GM18861 (cell line): ENCODE measurements around the gene CDC5L.
A peak's percentile ranks its signal among the peaks of the same experiment; 100 is the strongest.

Source experiments
- ATAC-seq: cut with Tn5 transposase; IDR thresholded peaks from one replicate; pipeline ENCODE4 v1.9.1; 2021; ENCODE audit not compliant: unreplicated experiment

Gene CDC5L

DNA sequence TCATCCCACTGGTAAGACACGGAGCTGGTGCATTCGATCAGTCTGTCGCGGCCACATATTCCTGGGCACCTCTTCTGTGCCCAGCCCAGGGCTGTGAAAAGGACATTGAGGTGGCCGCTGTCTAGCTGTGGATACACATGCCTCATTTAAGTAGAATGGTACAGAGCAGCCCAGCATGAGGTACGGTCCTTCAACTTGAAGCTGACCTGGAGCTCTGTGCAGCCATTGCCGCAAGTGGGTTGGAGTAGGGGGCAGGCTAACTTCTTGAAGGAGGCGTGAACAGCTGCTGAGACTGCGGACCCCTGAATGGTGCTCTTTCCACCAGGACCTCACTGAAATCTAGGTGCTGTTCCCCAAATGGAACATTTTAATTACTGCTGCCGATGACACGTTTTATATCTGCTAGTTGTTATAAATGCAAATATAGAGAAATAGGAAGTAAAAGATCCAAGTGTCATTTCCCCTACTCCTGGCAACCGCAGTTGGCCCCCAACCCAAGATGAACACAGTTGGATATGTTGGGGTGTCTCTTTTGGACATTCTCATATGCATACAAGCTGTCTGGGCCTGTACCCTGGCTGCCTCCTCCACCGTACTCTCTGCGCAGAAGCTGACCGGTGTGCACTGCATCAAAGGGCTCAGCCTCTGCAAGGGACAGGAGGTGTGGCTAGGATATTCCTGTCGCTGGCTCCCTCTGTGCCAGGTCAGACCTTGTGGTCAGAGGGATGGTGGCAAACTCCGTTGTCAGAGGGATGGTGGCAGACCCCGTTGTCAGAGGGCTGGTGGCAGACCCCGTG is 86.1 kb downstream of the CDC5L start:
- ATAC-seq: no peak

DNA sequence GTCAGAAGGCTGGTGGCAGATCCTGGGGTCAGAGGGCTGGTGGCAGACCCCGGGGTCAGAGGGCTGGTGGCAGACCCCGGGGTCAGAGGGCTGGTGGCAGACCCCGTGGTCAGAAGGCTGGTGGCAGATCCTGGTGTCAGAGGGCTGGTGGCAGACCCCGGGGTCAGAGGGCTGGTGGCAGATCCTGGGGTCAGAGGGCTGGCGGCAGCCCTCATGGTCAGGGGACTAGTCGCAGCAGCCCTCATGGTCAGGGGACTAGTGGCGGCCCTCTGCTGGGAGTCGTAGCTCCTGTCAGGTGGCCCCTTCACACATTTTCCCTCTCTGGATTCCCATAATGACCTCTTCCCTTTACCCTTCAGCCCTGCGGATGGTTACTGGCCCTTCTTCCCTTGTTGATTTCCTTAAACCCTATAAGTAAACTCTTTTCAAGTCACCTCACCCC is 86.7 kb downstream of the CDC5L start:
- ATAC-seq: no peak

DNA sequence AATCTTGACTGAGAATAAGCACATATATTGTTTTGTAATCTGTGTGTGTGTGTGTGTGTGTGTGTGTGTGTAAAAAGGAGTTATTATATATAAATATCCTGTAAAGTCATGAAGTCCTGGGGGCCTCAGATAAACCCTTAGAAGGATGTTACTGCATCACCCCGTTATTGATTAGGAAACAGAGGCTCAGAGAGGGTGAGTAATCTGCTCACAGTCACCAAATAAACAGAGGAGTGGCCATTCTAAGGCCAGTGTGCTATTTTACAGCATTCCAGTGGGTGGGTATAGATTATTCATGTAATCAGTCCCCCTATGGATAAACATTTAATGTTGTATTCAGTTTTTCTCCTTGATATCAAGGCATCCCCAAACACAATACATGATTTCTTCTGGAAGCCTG is 87.1 kb downstream of the CDC5L start:
- no peak for ATAC-seq

DNA sequence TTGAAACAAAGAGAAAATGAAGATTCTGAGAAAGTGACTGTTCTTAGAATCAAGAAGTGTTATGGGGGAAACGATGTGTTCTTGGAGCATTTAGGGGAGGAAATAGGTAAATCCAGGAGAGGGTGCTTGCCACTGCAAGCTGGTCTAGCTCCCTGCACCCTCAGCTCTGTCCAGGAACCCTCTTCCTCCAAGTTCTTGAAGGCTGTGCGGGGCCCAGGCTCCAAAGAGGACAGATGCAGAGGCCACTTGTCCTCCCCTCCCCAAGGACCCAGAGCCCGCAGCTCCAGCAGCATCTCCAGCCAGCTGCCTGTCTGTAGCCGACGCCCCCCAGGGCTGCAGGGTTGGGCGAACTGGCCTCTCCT is 87.9 kb downstream of the CDC5L start:
- ATAC-seq: peak; percentile 10

DNA sequence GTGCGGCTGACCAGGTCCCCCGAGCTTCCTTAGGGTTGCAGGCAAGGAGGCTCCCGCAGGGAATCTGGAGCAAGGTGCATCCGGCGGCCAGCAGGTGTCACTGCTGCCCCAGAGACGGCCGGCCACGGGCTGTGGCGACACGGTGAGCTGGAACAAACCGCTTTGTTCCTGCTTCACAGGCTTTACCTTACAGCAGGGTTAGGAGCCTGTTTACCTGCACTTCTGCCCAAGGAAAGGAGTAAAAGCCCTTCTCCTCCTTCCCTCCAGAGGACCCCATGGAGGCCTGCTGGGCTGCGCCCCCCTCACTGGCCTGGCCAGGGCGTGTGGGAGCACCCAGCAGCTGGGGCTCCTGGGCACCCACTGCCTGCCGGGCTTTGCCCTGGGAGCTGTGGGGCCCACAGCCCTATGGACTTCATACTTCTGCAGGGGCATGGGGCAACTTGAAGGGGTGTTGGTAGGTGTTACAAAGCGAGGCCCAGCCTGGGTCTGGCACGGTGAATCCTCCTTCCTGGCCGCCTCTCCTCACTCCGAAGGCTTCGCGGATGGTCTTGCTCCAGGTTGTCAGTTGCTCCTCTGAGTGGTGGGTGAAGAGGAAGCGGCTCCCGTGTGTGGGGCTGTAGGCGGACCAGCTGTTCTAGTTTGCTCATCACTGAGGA is 88.4 kb downstream of the CDC5L start:
- peak; percentile 86 for ATAC-seq

DNA sequence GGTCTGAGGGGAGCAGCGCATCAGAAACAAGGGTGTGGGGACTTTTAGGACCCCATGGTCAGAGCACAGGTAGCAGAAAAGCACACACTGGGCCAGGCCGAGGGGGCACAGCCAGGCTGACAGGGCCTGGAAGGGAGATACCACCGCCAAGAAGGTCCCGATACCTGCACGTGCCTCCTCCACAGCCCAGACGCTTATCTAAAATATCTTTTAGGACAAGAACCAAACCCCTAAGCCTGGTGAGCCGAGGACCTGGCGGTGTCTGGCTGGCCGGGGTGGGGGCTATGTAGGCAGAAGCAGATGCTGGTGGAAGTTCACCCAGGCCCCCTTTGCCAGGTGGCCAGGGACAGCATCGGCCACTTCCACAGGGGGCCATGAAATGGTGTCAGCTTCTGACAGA is 89.3 kb downstream of the CDC5L start:
- ATAC-seq: no peak

DNA sequence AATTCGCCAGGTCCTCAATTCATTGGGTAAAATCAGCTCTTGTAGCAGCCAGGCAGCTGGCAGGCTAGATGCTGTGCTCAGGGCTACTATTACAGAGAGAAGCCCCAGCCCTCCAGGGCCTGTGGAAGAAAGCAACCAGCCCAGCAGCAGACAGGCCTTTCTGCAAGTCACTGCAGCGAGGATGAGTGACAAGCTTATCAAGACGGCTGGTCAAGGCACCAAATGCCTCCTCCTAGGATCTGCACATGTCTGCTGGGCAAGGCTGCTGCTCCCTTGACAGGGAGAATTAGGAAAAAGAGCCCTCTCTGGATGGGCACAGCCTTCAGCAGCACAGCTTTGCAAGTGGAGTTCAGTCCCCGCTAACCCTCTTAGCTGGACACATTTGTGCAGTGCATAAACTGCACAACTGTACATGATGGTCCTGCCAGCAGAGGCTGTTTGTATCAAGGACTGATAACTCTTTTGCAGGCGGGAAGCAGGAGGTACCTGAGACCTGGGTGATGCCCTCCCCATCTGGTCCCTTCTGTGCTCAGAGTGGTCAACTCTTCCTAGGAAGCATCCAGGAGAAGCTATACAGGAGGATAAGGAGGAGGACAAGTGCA is 89.9 kb downstream of the CDC5L start:
- no peak for ATAC-seq

DNA sequence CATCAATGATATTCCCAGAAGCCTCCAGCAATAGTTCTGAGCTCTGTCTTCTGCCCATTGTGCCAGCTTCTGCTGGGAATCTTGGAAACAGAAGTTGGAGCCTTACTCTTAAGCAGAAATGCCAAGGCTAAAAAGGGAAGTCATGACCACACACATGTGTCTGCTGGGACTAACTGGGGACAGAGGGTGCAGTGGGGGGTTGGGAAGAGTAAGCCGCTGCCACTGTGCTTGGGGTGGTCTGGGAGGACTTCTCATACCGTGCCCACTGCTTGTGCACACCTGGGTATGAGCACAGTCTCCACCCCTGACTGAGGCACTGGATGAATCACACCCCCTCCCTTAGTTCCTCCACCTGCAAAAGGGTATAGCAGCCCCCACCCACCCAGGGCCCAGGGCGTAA is 90.7 kb downstream of the CDC5L start:
- ATAC-seq: no peak

DNA sequence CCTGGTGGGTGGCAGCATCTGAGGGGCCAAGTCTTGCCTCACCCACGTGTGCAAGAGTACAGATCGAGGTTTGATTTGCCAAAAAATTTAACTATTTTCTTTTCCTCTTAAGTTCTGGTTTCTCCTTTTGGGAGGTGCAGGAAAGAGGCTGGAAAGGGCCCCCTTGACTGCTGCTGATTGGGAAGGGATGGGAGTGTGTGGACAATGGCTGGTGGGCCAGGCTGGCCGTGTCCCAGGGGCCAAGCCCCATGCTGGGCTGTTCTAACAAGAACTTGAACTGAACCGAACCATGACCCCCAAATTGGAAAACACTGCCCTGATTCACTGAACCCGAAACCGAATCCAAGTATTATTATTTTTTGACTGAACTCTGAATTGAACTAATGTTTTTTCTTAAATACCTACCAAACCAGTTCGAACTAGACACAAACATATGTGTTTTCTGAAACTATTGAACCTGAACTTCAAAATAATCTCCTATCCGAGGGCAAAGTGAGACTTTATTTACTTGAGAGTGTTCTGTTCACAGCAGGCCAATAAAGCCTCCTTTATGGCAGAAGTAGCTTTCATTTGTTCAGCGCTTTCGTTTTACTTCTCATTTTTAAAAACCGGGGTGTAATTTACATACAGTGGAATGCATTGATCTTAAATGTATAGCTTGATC is 91.2 kb downstream of the CDC5L start:
- no peak for ATAC-seq

DNA sequence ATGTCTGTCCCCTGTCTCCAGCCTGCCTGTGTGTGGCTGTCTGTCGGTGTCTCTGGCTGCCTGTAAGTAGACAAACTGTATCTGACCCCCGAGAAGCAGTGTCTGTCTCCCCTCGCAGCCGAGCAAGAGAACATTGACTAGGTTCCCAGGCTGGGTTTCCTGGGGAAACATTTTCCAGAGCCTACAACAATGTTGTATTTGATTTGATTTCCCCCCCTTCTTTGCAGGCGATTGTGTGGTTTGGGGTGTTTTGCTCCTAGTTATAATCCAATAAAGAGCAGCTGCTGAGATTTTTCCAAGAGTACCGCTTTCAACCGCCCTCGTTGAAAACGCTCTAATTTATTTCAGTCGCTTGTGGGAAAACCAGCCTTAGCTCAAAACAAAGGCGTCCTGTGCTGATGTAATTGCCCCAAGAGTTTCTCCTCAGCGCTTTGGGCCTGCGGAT is 92.6 kb downstream of the CDC5L start:
- ATAC-seq: no peak

DNA sequence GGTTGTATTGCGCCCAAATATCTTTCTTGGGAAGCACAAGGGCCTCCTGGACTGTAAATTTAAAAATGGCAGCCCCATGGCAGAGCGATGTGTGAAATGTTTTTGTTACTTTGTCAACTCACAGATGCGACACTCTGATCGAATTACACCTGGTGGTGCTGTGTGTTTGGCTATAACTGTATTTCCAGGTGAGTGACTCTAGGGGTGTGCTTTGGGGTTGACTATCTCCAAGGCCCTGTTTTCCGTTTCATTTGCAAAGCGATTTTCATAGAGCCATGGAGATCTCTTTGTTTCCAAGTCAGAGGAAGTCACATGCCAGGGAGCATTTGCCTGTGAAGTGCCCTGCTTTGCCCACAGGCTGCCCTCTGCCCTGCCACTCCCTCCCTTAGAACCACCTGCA is 93.5 kb downstream of the CDC5L start:
- ATAC-seq: no peak

DNA sequence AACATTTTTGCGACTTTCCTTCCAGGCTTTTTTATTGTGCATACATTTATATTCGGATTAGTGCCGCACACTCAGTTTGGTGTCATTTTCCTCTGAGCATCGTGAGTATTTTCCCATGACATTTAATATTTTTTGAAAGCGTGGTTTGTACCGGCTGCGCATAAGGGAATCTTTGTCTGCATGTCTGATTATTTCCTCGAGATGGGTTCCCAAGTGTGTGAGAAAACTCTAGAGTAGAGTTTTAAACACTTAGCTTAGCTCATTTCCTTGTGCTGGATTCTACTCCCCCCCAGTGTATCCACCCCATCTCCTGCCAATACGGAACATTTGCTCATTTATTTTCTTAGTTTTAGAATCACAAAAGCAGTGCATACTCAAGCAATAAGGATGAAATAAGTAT is 94.3 kb downstream of the CDC5L start:
- no peak for ATAC-seq

DNA sequence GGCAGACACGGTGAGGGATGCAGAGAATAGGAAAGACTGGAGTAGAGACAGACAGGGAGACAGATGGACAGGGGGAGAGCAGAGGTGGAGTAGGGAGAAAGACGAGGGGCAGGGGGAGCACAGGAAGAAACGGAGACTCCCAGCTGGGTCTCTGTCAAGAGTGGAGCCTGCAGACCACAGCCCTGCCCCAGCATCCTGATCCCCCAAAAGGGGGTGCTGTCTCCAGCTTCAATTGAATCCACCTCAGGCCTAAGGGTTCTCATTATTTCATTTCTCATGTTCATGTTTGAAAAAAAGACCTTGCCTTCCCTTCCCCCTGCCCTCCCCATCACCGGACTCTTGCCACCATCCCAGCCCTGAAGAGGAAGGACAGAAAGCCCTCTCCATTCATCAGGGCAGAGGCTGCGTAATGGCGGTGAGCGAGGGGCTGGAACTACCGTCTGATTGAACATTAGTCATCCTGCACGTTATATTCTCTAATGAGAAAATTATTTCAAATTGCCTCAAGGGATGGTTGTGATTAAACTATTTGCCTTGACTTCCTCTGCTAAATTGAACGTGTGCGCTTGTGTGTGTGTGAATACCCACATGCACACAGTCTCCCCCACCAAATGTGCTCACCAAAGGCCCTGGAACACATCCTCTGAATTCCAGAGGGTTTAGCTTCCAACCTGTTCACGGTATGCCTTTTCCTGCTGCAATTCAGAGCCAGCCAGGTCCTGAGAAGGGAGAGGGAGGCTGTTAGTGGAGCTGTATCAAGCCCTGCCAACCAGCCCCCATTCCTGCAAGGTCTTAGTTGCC is 98.3 kb downstream of the CDC5L start:
- ATAC-seq: no peak

DNA sequence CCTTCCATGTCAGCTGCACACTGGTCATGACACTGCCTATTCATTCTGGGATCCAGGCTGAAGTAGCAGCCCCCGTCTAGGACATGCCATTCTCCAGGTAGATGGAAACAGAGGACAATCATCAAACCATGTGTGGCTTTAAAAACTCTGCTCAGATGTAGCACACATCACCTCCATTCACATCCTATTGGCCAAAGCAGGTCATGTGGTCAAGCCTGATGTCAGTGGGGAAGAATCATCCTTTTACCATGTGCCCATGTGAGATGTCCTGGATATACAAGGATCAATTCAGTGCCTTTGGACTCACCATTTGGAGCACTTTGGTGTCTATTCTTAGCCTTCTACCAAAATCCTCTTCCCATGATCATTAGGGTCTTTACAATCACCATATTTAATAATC is 99.5 kb downstream of the CDC5L start:
- ATAC-seq: no peak

DNA sequence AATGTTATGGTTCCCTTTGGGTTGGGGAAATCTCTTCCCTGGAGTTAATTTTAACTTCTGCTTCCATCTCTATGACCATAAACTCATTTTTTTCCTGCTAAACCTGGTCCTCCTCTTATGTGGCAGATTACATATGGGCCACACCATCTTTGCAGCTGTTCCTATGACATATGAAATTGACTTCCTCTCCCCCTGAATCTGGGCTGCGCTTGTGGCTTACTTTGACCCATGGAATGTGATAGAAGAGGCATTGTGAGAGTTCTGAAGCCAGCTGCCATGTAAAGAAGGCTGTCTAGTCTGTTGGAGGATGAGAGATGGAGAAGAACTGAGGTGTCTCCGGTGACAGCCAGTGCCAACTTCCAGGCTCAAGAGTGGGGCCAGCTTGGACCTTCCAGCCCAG is 100.1 kb downstream of the CDC5L start:
- no peak for ATAC-seq

DNA sequence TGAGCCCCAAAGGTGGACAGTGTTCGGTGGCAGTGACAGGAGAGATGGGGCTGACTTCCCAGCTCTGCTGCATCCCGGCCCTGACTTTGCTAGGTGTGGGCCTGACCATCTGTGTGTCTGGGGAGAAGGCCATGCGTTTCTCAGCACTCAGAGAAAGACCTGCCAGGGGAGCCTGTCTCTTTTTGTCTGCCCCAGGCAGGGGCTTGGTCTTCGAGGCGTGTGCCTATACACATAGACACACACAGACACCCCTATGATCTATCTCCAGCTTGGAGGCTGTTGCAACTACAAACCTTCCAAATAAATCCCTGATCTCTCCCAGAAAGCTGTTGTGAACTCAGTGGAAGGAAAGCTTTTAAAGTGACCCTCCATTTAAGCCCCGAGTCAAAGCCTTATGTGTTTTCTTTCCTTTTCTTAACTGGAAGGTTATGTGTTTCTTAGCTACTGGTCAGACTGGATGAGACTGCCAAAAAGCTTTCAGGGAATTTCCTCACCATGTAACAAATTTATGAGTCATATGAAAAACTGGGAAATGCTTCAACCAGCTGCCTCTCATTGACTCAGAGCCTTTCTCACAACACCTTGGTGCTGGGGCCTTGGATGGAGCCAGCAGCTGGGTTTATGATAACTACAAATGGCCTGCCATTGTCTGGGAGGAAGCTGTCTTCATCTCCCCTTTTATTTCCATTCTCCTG is 102.6 kb downstream of the CDC5L start:
- ATAC-seq: no peak

DNA sequence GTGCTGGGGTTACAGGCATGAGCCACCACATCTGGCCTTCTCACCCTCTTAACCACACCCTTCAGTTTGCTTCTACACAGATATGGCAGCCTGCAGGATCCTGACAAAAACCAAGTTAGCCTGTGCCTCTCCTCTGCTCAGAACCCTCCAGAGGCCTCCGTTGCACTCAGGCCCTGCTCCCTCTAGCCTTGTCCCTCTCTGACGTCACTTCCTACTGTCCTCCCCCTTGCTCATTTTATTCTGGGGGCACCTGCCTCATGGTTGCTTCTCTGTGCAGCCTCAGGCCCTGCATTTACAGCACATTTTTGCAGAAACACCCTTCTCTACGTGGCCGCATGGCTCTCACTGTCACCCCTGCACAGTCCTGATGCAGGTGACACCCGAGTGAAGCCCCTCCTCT is 105.6 kb downstream of the CDC5L start:
- no peak for ATAC-seq

DNA sequence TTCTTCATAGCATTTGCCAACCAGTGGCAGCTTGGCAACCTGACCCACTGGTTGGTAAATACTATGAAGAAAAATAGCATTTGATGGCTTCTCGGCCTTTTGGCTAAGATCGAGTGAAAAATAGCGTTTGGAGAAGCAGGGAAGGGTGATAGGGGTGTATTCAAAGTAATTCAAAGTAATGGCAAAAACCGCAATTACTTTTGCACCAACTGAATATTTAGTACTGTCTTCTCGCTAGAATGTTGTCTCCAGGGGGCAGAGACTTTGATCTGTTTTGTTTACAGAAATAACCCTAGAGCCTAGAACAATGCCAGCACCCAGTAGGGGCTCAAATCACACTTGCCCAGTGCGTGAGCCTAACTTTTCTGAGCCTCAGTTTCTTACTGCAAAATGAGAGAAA is 106.1 kb downstream of the CDC5L start:
- ATAC-seq: no peak

DNA sequence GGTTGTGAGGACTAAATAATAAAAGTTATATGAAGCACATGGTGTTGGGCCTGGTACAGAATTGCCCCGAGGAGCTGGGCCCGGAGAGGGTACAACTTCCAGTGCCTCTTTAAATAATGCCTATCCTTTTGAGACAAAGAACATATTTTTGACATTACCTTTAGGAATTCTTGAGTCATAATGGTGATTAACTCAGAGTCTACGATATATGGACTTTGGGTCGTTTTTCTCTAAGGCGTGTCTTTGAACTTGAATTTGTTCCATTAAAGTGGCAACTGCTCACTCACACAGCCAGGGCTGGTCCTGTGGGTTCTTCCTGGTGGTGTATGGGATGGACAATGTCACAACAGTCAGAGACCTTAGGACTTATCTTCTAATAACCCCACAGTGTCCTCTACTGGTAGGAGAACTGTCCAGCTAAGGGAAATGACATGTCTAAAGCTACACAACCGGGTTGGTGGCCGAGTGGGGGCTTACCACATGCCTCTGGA is 106.5 kb downstream of the CDC5L start:
- no peak for ATAC-seq
